HL-60 (cell line): ENCODE data around the gene ANGPTL8.

Experiments used
- DNase-seq, 2 experiments: peaks; one replicate each; pipeline ENCODE4 v3.0.0-alpha.2; 2010 to 2020; ENCODE audit warnings: low read depth in 1 of 2, low spot score in 1 of 2
- H3K27ac ChIP-seq: fragments of 250-450 bp; sonication (Bioruptor Pico); replicated peaks from 2 replicates; pipeline ENCODE4 v1.5.1; 2020; ENCODE audit warnings: mild to moderate bottlenecking, moderate library complexity
- H3K27me3 ChIP-seq: fragments of 250-450 bp; sonication (Bioruptor Pico); 2 replicates; pipeline ENCODE4 v1.5.1; 2021; ENCODE audit warnings: mild to moderate bottlenecking, moderate library complexity; ENCODE audit not compliant: insufficient read depth, poor library complexity, severe bottlenecking
- H3K4me3 ChIP-seq: replicated peaks from 2 replicates; pipeline ENCODE4 v1.5.1; 2011; ENCODE audit warnings: mild to moderate bottlenecking, control low read depth, low read length; ENCODE audit not compliant: insufficient read depth
- CTCF ChIP-seq: IDR thresholded peaks from one replicate; pipeline ENCODE4 v1.5.1; 2011; ENCODE audit warnings: low read length, control low read depth, inconsistent platforms; ENCODE audit not compliant: insufficient read depth
- GABPA ChIP-seq: IDR thresholded peaks from 2 replicates; pipeline ENCODE4 v1.6.1; 2012; ENCODE audit warnings: low read depth
- POLR2AphosphoS5 ChIP-seq: IDR thresholded peaks from 2 replicates; pipeline ENCODE4 v1.6.1; 2012; ENCODE audit warnings: low read depth
- REST ChIP-seq: IDR thresholded peaks from 2 replicates; pipeline ENCODE4 v1.6.1; 2012; ENCODE audit warnings: low read depth; ENCODE audit not compliant: insufficient replicate concordance
- SPI1 ChIP-seq: IDR thresholded peaks from 2 replicates; pipeline ENCODE4 v1.6.1; 2012; ENCODE audit warnings: low read depth, mild to moderate bottlenecking, borderline replicate concordance

ANGPTL8 gene

GRCh38 chr19:11246941-11247340 is 7.5 kb downstream of the ANGPTL8 start:
- DNase-seq: no peak
- TF ChIP-seq GABPA: no peak
- no peak for TF ChIP-seq SPI1
- no peak for TF ChIP-seq POLR2AphosphoS5
- no peak for TF ChIP-seq REST
- TF ChIP-seq CTCF: no peak
- no peak overlapping the region for H3K27ac ChIP-seq
- no peak overlapping the region for H3K4me3 ChIP-seq
- no peaks in the 10 kb centered on the region for H3K27me3 ChIP-seq

- TF ChIP-seq GABPA: no peak
- TF ChIP-seq POLR2AphosphoS5: no peak
- no peak for TF ChIP-seq SPI1
- TF ChIP-seq CTCF: no peak
- TF ChIP-seq REST: no peak
- H3K27me3 ChIP-seq: no peaks in the 10 kb centered on the region
- no peak for DNase-seq
- H3K27ac ChIP-seq: no peak overlapping the region
- H3K4me3 ChIP-seq: no peak overlapping the region
These were observed 8.0 kb downstream of the ANGPTL8 start for GRCh38 chr19:11247391-11247790.

GRCh38 chr19:11247934-11248333 is 8.5 kb downstream of the ANGPTL8 start:
- TF ChIP-seq CTCF (no peak), SPI1 (no peak), GABPA (no peak), REST (no peak), POLR2AphosphoS5 (no peak)
- no peak overlapping the region for H3K27ac ChIP-seq
- no peak overlapping the region for H3K4me3 ChIP-seq
- no peak for DNase-seq
- no peaks in the 10 kb centered on the region for H3K27me3 ChIP-seq
